ENCODE results near the gene HMOX1.
"Not testable (repeated sequence)": the region's sequence is repeated elsewhere in the genome, so short reads cannot be mapped to it uniquely, and the experiment has no call there.

Gene HMOX1

GRCh38 chr22:35349704-35350538 is 31.0 kb upstream of the HMOX1 start:
- no peak for DNase-seq (ENCODE audit: low read depth in 2 of 2, low spot score in 1 of 2)

DNA sequence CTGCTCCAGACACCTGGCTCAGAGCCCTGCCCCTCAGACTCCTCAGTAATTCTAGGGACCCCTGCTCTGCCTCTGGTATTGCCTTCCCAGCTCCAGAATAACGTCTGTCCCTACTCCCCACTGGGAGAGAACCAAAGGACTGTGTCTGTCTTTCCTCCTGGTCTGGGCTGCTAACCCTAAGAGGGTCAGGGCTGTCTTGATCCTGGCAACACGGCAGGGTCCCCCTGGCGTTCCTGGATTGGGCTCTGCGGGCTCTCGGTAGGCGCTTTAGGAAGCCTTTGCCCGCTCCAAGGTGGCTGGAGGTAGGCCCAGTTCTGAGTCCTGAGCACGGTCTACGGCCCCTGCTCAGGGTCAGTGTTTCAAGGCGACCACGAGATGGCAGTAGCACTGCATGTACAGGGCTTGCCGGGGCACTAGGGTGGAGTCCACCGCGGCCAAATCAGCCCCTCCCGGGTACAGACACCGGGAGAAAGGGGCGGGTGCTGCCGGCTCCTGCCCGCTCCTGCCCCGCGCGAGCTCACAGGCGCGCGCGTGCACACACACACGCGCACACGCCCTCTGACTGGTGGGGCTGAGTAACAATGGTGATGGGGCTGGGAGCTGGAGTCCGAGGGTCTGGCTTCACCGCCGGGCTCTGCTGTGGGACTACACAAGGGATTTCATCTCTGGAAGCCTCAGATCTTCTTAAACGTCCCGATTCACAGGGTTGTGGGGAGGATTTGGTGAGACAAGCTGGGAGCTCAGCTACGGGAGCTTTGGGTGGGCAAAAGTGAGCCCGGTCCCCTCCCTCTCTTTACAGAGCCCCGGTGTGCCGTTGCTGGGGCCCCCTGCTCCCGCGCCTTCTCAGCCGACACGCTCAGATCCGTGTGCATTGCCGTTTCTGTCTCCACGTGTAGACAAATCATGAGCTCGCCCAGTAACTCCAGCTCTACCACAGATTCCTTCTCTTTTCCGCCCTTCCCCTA is 30.1 kb upstream of the HMOX1 start:
- DNase-seq (ENCODE audit: low read depth in 2 of 2, low spot score in 1 of 2) = peak; percentile 52 to 73

DNA sequence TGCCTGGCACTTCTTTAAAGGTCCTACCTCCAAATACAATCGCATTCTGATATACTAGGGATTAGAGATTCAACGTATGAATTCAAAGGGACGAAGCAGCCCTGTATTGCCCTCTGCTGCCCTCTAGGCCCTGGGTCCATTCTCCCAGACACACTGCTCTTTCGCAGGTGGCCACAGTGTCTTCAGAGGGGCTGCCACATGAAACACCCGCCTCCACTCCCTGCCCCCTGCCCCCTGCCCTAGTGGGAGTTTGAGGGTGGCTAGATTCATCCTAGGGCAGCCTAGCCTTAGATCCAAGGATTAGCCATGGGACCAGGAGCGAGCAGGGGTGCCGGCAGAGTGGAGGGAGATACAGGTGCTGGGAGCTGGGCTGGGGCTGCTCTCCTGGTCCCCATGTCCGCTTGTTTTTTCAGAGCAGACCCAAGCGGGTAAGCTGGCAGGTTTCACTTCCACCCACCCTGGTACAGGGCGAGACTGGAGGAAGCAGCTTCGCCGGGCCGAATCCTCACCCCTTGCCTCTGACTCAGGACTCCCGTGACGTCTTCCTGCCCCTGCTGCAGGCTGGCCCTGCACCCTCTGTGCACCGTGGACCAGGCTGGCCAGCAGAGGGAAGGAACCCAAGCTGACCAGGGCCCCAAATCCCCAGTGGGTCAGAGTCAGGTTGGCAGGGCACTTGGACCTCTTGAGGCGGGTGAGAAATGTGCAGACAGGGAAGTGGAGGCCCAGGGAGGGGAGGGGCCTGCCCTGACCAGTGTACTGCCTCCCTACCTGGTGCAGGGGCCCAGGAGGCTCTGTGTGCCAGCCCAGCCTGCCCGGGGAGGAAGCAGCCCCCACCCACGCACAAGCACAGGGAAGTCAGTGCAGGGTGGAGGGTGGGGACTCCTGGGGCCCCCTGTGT is 28.4 kb upstream of the HMOX1 start:
- DNase-seq (ENCODE audit: low read depth in 2 of 2, low spot score in 1 of 2) = no peak

DNA sequence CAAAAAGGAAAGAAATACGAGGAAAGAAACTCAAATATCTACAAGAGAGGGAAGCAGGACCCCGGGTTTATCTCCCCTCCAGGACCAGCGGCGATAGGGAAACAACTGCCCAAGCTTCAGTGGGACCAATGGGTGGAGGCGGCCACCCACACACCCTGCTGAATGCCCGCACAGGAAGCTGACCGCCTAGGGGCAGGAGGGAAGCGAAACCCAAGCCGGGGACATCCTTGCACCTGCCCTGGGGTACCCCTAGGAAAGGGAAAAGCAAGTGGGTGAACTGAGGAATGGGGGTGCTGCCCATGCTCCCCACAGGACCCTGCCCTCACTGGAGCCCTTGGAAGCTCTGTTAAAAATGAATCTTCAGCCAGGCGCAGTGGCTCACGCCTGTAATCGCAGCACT is 27.6 kb upstream of the HMOX1 start:
- no peak for DNase-seq (ENCODE audit: low read depth in 2 of 2, low spot score in 1 of 2)

GRCh38 chr22:35354068-35354467 is 26.8 kb upstream of the HMOX1 start:
- DNase-seq (ENCODE audit: low read depth in 2 of 2, low spot score in 1 of 2) = no peak

DNA sequence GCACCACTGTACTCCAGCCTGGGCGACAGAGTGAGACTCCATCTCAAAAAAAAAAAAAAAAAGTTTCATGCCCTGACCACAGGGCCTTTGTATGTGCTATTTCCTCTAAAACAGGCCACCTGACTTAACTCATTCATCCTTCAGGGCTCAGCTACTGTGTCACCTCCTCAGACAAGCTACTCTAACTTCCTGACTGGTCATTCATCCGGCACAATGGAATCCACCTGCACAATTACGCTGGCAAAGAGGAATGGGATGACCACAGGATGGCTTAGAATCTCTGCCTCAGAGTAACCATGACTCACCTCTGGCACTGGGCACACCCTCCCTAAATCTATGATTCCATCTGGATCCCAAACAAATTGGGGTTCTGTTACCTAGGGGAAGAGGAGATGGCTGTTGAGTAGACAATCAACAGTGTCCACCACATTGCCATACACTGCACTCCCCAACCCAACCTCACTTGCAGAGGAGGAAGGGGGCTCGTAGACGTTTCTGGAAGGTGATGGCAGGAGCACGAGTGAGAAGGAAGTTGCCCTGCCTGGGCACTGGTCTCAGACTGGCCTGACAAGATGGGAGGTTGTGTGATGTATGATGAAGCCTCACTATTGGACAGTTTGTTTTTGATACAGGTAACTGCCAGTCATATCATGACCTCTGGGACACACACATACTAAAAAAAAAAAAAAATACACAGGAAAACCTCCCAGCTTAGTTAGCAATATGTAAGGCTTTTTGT is 22.8 kb upstream of the HMOX1 start:
- DNase-seq (ENCODE audit: low read depth in 2 of 2, low spot score in 1 of 2) = no peak

- DNase-seq (ENCODE audit: low read depth in 2 of 2, low spot score in 1 of 2) = no peak
These were observed 21.4 kb upstream of the HMOX1 start for GRCh38 chr22:35359380-35360065.

- no peak for DNase-seq (ENCODE audit: low read depth in 2 of 2, low spot score in 1 of 2)
These were observed 19.8 kb upstream of the HMOX1 start for GRCh38 chr22:35361001-35361558.

DNA sequence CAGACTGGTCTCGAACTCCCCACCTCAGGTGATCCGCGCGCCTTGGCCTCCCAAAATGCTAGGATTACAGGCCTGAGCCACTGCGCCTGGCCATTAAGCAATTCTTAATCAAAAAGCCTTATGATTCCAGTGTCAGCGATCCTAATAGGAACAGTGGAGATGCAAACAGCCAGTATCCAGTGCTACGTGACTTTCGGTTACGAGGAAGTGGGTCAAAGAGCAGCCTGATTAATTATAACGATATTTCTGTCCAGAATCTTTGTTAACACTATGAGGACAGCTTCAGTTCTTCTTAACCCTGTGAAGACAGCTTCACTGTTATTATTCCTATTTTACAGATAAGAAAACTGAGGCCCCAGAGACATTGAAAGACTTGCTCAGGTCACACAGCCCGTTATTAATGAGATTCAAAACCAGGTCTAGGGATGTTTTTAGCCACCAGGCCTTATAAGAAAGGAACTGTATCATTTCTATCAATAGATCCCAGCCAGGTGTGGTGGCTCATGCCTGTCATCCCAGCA is 17.3 kb upstream of the HMOX1 start:
- no peak for DNase-seq (ENCODE audit: low read depth in 2 of 2, low spot score in 1 of 2)

DNA sequence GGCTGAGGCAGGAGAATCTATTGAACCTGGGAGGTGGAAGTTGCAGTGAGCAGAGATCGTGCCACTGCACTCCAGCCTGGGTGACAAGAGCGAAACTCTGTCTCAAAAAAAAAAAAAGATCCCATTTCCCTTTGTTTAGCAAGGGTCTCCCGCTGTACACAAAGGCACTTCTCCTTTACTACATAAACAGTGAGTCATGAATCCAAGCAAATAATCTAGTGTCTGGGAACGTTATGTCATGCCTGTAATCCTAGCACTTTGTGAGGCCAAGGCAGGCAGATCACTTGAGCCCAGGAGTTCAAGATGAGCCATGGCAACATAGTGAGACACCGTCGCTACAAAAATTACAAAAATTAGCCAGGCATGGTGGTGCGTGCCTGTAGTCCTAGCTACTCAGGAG is 16.7 kb upstream of the HMOX1 start:
- DNase-seq (ENCODE audit: low read depth in 2 of 2, low spot score in 1 of 2) = not testable (repeated sequence)

DNA sequence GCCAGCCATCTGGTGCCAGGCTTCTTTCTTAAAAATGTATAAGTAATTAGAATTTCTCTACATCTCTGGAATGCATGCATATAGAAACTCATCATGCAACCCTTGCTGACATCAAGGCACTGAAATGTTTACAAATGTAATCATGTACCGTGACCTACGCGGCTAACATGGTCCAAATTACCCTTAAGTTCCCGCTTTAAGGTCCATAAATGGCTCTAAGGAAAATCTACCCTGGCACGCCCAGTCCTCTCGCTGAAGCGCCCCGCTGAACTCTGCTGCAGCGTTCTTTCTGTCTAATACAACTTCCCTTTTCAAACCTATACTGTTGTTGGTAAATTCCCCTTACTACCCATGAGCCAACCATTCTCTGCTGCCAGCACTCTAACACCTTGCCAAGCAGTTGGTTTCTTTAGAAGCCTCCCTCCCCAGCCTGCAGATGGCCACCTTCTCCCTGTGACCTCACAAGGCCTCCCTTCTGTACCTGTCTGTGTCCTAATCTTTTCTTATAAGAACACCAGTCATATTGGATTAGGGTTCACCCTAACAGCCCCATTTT is 13.5 kb upstream of the HMOX1 start:
- DNase-seq (ENCODE audit: low read depth in 2 of 2, low spot score in 1 of 2) = no peak

- no peak for DNase-seq (ENCODE audit: low read depth in 2 of 2, low spot score in 1 of 2)
These were observed 12.5 kb upstream of the HMOX1 start for GRCh38 chr22:35368386-35368785.

DNA sequence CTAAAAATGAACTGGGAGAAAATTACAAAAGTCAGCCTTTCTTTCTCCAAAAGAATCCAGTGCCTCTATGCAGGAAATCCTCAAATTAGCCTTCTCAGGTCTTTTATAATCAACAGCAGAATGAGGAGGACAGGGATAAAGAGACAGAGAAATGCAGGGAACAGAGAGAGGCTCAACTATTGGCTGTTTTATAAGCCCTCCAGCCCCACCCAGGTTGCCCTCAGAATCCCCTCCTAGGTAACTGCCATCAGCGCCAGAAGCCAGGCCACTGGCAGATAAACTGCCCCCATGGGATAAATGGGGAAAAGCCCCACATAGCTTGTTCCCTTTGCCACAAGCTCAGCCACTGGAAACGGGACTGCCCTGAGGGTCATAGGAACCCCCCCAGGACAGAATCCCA is 10.9 kb upstream of the HMOX1 start:
- DNase-seq (ENCODE audit: low read depth in 2 of 2, low spot score in 1 of 2) = no peak

DNA sequence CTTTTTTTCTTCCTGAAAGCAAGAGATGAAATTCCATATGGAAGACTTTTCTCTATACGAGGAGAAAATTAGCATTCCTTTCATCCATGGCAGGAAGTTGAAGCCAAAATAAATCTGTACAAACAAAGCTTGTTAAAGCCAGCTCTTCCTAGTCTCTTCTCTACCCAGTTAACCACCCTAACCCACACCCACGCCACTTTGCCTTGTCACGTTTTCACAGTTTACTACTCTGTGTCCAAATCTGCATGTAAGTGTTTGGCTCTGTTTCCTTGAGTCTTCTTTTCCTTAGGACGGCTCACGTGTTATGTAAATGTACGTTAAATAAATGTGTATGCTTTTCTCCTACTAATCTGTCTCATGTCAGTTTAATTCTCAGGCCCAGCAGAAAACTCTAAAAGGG is 7.1 kb upstream of the HMOX1 start:
- DNase-seq (ENCODE audit: low read depth in 2 of 2, low spot score in 1 of 2) = no peak

GRCh38 chr22:35375031-35375430 is 5.9 kb upstream of the HMOX1 start:
- DNase-seq (ENCODE audit: low read depth in 2 of 2, low spot score in 1 of 2) = no peak

DNA sequence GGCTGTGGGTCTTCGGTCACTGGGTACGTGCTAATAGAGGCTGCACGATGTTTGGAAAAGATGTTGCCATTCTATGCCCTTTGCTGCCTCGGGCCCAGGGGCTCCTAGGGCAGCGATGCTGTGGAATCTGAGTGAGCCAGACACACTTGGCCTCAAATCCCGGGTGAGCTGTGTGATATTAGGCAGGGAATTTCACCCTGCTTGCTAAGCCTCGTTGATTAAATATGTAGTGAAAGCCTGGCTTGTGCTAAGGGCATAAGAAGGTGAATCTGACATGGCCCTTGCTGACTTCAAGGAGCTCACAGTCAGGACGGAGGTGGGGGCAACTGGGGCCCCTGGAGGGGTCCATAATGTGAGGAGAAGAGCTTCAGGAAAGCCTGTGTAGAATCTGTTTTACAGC is 5.4 kb upstream of the HMOX1 start:
- DNase-seq (ENCODE audit: low read depth in 2 of 2, low spot score in 1 of 2) = no peak

DNA sequence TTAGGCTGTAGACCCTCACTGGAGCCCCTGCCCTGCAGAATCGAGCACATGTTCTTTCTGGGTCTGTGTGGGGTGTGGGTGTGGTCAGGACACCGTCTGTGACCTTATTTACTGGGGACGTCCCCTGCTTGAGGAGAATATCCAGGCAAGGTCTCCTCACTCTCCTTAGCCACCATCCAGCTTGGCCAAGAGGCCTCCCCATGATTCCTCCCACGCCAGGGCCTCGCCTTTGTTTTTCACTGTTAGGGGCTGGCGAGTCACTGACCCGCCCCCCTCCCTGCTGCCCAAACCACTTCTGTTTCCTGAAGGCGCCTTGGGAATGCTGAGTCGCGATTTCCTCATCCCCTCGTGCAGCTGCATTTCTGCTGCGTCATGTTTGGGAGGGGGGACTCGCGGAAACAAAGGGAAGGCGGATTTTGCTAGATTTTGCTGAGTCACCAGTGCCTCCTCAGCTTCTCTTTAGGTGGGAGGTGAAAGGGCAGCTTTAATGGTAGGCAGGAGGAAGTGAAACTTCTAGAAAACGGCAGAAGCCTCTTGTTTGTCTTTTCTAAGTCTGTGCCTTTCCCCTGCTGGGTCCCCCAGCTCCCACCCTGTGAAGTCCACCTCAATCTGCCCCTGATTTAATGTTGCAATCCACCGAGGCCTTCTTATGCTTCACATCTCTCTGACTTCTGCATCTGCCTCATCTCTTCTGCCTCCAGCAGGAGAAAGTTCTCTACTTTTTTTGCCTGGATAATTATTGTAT is 4.0 kb upstream of the HMOX1 start:
- no peak for DNase-seq (ENCODE audit: low read depth in 2 of 2, low spot score in 1 of 2)

DNA sequence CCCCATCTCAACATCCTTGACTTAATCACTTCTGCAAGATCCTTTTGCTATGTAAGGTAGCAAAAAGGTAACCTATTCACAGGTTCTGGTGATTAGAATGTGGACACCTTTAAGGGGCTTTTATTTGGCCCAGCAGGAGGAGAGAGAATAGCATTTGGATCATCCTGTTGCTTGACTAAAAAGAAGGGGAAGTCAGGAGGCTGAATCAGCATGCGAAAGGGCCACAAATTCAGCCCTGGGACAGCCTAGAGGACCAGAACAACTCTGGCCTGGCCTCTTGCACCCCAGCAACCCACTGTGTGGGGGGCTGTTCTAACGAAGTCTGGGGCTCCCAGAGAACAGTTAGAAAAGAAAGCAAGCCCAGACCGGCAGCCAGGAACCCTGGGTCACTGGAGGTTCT is 3.2 kb upstream of the HMOX1 start:
- DNase-seq (ENCODE audit: low read depth in 2 of 2, low spot score in 1 of 2) = no peak

Measured in stimulated activated CD8-positive, alpha-beta memory T cell treated with anti-CD3 and anti-CD28 coated beads, Interleukin-4, amount 100 ng/mL, for 1 hour (primary cell).